HG02678 (cell line): ENCODE measurements around the gene RASGRP3.

Experiments used
- ATAC-seq: cut with Tn5 transposase; IDR thresholded peaks from one replicate; pipeline ENCODE4 v1.9.1; 2021; ENCODE audit warnings: mild to moderate bottlenecking, moderate library complexity; ENCODE audit not compliant: unreplicated experiment

Gene RASGRP3

DNA sequence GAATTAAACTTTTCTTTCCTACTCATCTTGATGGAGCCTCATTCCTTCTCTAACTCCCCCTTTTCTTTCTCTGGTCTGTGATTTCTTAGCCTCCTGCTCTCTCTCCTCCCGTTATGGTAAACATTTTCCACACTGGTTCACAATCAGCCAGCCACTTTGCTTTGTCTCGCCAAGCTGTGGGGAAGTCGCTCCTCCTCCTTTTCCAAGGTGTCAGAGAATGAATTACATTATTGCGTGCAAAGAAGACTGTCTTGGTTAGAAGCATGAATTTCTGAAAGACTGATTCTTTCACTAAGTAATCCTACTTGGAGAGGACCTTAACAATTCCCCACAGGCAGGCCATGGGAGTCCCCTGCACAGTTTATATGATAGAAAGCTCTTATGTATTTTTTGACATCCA lies 46.1 kb downstream of the RASGRP3 start:
- ATAC-seq = no peak

DNA sequence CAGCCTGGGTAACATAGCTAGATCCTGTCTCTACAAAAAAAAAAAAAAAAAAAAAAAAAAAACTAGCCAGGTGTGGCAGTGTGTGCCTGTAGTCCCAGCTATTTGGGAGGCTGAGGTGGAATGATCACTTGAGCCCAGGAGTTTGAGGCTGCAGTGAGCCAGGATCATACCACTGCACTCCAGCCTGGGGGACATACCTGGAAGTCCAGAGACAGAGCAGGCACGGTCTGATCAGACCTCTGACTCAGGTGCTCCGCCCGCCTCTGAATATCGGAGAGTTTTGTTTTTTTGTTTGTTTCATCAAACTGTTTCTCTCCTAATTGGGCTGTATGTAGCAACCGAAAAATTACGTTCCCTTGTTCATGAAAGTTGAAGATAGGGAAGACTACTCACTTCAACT lies 49.2 kb downstream of the RASGRP3 start:
- ATAC-seq = no peak

DNA sequence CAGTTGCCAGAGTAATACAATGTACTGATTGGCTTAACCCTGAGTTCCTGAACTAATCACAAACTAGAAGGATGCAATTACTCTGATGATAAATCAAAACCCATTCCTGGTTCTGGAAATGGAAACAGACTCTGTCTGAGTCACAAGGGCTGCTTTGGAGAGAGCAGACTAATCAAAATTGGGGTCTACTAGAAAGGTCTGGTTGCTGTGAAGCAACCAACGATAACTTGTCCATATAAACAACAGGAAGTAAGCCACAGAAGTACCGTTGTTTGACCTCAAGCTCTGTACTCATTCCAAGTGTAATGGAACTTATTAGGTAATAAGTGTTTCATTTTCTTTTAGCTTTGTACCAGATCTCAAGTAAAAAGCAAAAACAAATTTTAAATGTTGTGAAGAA lies 49.7 kb downstream of the RASGRP3 start:
- no peak for ATAC-seq

DNA sequence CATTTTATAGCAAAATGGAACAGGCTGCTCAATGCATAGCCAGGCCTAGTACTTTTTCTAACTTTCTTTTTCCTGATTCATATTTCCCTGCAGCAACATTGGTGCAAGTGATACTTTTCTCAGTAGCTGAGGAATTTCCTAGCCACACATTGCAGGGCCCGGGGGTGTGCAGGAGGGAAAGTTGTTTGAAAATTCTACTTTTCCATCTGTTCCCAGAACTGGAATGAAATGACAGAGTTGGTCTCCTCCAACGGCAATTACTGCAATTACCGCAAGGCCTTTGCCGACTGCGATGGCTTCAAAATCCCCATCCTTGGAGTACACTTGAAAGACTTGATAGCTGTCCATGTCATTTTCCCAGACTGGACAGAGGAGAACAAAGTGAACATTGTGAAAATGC lies 50.5 kb downstream of the RASGRP3 start:
- no peak for ATAC-seq

DNA sequence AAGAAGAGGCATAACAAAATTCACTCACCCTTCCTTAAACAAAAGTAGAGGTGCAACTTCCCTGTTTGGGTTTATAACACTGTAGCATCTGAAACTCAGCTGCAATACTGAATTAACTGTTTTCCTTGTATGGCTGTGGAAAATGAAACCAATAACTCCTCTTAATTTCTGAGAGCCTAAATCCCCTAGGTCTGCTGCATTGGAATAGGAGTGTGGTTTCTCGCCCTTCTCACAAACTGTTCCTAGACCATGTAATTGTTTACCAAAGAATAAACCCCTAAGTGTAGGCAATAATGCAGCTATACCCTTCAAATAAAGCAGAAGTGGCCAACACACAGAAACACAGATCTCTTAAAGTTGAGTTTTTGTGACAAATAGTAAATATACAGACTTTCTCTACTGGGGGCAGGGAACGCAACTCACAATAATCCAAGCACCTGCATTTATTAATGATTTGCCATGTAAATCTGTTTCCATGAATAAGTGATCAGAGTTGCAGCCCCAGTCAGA lies 52.0 kb downstream of the RASGRP3 start:
- ATAC-seq = no peak

DNA sequence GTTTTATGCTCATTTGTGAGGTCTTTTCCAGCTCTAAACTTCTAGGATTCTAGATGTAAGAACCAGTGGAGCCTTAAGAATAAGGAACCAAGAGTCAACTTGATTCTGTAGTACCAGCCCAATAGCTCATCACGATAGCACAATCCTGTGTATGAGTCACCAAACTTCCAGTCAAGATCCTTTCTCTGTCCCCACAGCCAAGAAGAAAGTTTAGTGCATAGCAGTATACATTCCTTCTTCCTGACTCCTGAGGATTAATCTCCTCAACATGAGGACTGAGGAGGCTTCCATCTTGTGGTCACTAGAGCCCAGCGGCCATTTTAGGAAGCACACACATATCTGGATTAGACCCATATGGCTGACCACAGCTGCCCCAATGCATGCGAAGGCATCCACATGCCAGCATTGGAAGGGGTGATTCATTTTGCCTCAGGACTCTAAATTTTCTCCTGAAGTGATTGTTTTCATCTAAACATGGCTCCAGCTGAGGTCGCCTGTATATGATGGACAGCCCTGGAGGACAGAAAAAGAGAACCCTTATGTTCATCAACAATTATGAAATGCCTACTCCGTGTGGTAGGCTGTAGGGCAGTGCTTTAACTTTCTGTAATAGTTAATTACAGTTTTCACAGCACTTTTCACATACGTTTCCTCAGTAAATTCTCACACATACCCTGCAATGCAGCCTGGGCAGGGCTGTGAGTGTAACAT lies 53.5 kb downstream of the RASGRP3 start:
- no peak for ATAC-seq

DNA sequence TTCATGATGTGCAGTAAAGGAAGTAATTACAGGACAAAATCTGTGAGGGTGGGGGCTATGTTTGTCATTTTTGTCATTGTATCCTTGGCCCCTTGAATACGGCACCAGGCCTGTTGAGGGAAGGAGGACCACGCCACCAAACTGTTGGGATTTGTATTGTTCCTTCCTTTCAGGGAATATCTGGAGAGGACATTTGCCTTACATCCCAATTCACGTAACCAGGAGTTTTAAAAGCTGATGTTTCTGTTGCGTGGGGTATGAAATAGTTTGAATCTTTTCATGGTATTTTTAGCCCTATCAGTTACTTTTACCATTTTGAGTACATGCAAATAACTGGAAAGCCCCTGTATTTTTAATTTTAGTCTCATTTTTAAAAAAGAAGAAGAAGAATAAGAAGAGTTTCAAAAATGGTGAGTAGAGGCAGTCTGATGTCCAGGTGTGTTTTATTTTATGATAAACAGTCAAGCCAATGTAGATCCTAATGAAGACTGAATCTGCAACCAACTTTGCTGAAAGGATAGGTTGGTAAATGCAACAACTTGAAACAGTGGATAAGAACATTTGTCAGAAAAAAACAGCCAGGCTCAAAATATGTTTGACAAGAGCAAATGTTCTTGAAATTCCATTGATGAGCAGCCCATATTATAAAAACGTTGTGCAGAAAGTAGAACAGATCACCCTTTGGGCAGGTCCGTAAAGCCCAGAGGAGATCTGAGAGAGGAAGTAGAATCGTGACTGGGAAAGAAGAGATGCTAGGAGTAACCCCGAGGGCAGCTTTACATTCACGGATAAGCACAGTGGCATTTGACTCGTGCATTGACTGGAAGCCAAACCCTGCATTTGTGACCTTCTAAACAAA lies 54.5 kb downstream of the RASGRP3 start:
- peak; percentile 41 for ATAC-seq

DNA sequence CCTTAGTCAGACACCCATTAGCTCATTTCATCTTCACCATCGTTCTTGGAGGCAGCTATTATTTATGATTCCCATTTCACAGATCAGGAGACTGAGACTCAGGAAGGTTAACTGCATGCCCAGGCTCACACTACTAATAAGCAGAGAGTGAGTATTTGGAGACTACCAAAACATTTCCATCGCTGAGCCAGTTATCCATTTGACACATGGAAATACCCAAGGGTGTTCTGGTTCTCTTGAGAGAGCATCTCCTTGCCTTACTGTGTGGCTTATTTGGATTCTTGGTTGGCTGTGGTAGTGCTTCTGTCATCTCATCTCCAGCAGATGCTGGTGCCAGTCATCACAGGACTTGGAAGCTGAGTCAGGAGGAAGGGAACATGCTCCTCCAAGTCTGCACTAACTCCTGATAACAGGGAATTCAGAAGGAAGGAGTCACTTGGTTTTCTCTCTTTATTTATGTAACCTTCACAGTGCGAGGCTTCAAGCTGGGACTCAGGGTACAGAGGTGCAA lies 55.2 kb downstream of the RASGRP3 start:
- no peak for ATAC-seq

DNA sequence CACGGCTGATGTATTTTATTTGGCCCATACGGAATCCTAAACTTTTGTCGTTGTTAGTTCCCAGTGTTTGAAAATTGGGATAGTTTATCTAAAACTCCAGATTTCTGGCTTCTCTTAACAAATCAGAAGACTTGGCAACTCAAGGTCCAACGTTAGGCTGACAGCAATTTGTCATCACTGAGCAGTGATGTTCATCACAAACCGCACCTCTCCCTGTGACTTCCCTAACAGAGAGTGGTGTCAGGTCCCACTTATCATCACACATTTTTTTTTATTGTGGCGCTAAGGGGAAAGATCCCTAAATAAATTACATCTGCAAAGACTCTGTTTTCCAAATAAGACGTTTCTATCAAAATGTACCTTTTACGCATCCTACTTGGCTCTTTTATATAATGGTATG lies 55.7 kb downstream of the RASGRP3 start:
- no peak for ATAC-seq

DNA sequence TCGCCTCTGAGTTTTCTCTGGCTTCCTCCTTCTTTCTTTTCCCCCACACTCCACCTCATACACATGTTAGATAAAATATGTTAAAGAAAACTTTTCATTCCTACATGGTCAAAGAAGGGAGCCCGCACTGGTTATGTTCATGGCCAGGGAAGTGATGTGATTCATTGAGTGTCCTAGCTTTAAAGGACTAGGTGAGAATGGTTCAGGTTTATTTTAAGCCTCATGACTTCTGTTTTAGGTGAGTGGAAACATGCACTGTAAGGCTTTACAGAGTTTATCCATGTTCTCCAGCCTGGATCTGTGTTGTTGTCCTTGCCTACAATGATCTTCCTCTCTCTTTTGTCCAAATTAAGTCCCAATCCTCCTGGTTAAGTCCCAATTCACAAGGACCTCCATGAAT lies 56.5 kb downstream of the RASGRP3 start:
- no peak for ATAC-seq

DNA sequence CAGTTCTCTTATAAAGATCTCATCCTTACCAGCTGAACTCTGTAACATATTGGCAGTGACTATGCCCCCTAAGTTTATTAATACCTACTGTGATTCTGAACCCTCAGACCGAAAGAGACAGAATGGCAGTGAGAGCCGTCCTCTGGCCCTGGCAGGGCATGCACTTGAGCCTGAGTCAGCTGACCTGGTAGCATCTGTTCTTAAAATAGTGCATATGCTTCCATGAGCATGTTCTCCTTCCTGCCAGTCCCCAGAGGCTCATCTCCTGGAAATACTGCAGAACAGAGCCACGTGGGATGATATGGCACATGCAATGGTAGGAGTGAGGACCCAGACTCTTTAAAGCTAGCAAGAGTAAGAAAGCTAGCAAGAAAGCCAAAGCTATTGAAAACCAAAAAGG lies 59.0 kb downstream of the RASGRP3 start:
- no peak for ATAC-seq

DNA sequence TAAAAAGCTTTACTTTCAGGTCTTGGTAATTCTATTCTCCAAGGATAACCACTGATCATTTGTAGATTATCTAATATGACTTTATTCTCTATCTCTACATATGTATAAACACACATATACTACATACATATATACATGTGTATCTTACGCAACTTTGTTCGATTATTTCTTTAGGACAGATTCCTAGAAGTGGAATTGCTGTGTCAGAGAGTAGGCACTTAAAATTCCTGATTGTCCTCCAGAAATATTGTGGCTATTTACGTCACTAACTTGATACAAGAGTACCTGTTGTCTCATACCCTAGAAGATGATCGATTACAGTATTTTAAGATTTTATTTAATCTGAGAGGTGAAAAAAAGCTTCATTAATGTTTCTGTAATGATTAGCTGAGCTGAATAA lies 64.8 kb downstream of the RASGRP3 start:
- no peak for ATAC-seq

DNA sequence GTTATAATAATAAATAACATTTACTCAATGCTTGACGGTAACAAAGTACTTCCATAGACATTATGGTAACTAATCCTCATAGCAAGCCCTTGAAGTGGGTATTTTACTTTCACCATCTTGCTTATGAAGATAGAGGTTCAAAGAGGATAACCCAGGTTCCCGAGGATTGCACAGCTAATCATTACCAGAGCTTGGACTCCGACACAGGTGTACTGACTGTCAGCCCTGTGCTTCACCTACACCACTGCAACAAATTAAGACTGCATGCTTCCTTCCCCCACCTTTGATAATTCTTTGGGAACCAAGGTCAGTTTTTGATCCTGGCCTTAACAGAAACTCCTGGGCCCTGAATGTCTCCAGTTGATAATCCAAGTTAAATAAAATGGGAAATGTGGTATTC lies 73.8 kb downstream of the RASGRP3 start:
- ATAC-seq = no peak

DNA sequence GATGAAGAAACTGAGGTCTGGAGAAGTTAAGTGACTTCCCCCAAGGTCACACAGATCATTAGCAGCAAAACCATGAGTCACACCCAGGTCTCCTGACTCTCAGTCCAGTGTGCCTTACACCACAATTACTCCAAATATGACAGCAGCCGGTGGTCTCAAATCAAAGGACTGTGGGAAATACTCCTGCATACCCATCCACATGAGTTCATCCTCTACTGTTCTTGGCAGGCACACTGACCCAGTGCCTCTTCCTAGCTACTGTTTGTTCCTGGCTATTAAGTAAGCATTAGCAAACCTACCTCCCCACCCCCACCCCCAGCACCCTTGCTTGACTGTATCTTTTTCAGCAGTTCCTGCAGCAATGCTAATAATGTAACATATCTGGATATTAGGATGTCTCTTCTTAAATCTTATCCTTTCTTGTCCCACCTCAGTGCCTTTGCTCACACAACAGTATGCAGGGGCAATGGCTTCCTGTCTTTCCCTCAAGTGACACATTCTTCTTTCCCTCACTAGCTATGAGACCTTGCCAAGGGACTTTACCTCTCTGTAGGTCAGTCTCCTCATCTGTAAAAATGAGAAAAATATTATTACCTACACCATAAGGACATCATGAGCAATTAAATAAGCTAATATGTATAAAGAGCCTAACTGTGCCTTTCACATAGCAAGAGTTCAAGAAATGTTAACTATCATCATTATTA lies 76.5 kb downstream of the RASGRP3 start:
- no peak for ATAC-seq

DNA sequence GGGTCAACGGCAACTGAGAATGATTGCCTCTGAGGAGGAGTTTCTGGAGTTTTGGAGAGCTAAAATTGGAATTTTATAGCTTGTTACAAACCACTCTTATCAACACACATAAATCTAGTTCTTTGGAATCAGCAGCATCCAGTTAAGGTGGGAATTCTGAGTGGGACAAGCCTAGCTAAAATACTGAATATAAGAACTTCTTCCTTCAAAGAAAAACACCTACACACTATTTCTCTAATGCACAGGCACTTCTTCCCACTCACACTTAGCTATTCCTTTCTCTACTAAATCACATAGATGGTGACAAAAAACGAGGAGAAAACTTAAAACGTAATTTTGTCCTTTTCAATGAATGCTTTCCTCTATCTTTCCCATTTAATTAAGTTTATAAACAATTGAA lies 79.2 kb downstream of the RASGRP3 start:
- ATAC-seq = no peak

DNA sequence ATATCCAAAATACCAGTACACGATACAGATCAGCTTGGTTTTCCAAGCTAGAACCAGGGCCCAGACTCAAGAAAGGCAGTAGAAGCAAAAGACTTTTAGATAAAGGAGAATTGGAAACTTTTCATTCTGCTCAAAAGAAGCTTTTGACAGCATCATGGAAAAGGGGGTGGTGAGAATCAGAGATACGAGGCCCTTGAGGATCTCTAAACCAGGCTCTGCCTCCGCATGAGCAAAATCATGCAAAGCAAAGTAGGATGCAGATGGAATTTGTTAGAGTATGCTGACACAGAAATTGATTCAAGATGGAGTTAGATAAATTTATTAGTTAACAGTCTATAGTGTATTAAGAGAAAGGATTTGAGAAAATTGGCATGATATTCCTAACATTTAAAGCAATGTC lies 82.9 kb downstream of the RASGRP3 start:
- no peak for ATAC-seq

DNA sequence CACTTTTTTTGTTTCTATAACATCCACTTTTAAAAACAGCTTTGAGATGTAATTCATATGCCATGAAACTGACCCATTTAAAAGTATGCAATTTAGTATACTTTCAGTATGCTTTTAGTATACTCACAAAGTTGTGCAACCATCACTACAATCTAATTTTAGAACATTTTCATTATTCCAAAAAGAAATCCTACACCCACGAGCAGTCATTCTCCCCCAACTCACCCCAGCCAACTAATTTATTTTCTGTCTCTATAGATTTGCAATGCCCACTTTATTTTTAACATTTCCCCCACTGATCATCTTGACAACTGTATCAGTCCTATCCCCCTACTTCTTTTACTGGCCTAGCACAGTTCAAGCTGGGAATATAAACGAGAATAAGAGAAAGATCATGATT lies 83.6 kb downstream of the RASGRP3 start:
- ATAC-seq = no peak

DNA sequence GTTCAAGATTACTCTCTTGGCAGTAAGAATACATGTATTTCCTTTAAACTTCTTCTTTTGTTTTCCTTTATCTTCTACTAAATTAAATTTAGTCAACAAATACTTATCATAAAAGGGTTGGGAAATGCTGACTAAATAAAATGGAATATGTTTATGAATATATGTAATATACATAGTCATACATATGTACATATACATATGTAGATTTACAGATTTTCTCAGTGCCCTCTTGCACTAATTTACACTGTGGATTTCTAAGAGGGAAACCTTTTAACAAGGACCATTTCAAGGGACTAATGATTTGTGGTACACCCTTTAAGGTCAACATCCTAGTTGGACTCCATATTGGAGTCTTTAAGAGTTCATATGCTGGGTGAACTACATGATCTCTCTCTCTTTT lies 85.4 kb downstream of the RASGRP3 start:
- ATAC-seq = no peak

DNA sequence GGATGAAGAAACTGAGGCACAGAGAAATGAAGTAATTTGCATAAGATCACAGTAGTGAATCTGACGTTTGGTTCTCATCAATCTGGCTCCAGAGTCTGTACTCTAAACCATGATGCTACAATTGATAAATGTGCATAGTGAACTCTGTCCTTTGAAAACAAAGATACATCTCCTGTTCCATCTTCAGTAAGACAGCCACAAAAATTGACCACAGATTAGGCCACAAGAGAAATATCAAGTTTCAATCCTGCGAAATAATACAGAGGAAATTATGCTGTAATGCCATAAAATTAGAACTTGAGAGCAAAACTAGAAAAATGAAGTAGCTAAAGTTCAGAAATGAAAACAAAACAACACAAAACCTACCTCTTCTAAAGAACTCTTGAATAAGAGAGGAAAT lies 94.2 kb downstream of the RASGRP3 start:
- ATAC-seq = no peak

DNA sequence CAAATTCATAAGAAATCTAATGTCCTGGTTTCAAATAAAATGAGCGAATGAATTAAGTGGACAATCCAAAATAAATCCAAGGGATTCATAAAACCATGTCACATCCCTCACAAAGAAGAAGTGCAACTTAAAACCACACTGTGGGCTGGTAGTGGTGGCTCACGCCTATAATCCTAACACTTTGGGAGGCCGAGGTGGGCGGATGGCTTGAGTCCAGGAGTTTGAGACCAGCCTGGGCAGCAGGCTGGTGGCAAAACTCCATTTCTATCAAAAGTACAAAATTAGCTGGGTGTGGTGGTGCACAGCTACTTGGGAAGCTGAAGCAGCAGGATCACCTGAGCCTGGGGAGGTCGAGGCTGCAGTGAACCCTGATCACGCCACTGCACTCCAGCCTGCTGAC lies 97.2 kb downstream of the RASGRP3 start:
- ATAC-seq = no peak

DNA sequence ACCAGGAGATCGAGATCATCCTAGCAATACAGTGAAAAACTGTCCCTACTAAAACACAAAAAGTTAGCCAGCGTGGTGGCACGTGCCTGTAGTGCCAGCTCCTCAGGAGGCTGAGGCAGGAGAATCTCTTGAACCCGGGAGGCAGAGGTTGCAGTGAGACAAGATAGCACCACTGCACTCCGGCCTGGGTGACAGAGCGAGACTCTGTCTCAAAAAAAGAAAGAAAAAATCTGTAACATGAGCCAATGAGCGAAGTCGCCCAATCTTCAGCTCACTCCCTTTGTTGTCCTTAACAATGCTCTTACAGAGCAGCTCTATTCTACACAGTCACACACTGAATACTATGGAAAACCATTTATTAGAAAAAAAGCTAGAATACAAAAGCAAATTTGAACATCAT lies 100.6 kb downstream of the RASGRP3 start:
- ATAC-seq = no peak
